Aorta (tissue), 5 donors: ENCODE data around the gene AKAP13. TPM values are rescaled to one million over a fixed set of nuclear protein-coding genes. Genes with fewer than 3 reads are reported as not detected.

Source experiments
- ATAC-seq: fragments of 200-7000 bp; cut with Tn5 transposase; one replicate; pipeline ENCODE4 v1.9.1; 2022; ENCODE audit warnings: moderate library complexity; ENCODE audit not compliant: low FRiP score
- DNase-seq, 2 donors: peaks; one replicate each; pipeline ENCODE4 v3.0.0-alpha.2; 2020
- H3K27ac ChIP-seq, 2 donors: one replicate each; pipeline ENCODE4 v1.5.1; 2013; ENCODE audit warnings: low read length in 2 of 2, mild to moderate bottlenecking in 2 of 2, moderate library complexity in 2 of 2, control low read depth in 1 of 2, inconsistent platforms in 1 of 2, low read depth in 1 of 2
- H3K27me3 ChIP-seq, 2 donors: one replicate each; pipeline ENCODE4 v1.6.1; 2013; ENCODE audit warnings: control low read depth in 1 of 2, low read length in 1 of 2, mild to moderate bottlenecking in 1 of 2, moderate library complexity in 1 of 2; ENCODE audit not compliant: insufficient read depth in 2 of 2, control insufficient read depth in 1 of 2
- H3K36me3 ChIP-seq, 2 donors: one replicate each; pipeline ENCODE4 v1.6.1; 2013; ENCODE audit warnings: control low read depth in 1 of 2, low read length in 1 of 2, mild to moderate bottlenecking in 1 of 2; ENCODE audit not compliant: insufficient read depth in 2 of 2, control insufficient read depth in 1 of 2
- H3K4me1 ChIP-seq, 2 donors: one replicate each; pipeline ENCODE4 v1.6.1; 2013; ENCODE audit warnings: low read length in 2 of 2, control low read depth in 1 of 2, mild to moderate bottlenecking in 1 of 2, moderate library complexity in 1 of 2; ENCODE audit not compliant: insufficient read depth in 2 of 2, control insufficient read depth in 1 of 2
- H3K4me3 ChIP-seq, 2 donors: one replicate each; pipeline ENCODE4 v1.5.1; 2013; ENCODE audit warnings: low read length in 2 of 2, control low read depth in 1 of 2, mild to moderate bottlenecking in 1 of 2
- H3K9me3 ChIP-seq: one replicate; pipeline ENCODE4 v1.6.1; 2013; ENCODE audit warnings: mild to moderate bottlenecking, low read length; ENCODE audit not compliant: control insufficient read depth
- WGBS, 2 donors: extraction: QIAGEN DNeasy Blood & Tissue Kit; methylation state at CpG; one replicate each; pipeline ENCODE4 v1.1.7; 2013; 5-methylcytosine and 5-hydroxymethylcytosine counted together
- intact Hi-C, 2 donors: fragments of 100-400 bp; cut with DNase I; formaldehyde crosslinking; loops; one replicate each; pipeline versions ENCODE4 v1.14.2 to v1.15.0; 2022
- polyA plus RNA-seq, 2 donors: library from polyadenylated mRNA; stranded (reverse); fragments of 200-250 nt; gene quantifications; one replicate each; pipeline ENCODE4 v1.2.3, GENCODE V29; 2013
- total RNA-seq, 2 donors: library from RNA; stranded (reverse); fragmentation: NEBNext Ultra II Directional; extraction: Animal tissue kit (Norgen Biotek cat#: 25700); gene quantifications; one replicate each; pipeline ENCODE4 v1.2.1, GENCODE V29; 2021
- donor health status: healthy with polysubstance abuse.
- donor health status: Bipolar disorder and iron deficiency.
- donor health status: DM: no; HTN: no; CAD: no.
- donor health status: DM: no; HTN: no; CAD: no.
- donor health status: DM: yes; HTN: yes; CAD: no.

AKAP13 gene
- total and polyA plus RNA-seq, 4 donors = 29.6 to 267 (median 138) TPM

DNA sequence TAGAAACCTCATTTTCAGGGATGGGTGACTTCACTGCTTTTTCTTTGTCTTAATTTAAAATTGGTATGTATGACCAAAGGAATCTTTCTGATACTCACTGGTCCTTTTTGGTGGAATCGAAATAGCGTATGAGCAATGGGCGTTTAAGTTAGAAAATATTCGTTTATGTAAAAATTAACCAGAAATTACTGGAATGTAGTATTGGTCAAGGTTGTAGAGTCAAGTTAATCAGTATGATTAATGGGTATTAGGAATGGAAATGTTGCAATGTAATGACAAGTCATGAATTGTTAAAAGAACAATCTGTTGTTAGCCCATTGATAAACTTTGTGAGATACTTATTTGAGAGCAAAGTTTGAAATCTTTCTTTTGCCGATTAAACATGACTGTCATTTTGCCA is 36.9 kb downstream of the AKAP13 start:
- no peaks in the 10 kb centered on the region for H3K36me3 ChIP-seq
- no peak overlapping the region for H3K27ac ChIP-seq
- H3K27me3 ChIP-seq = no peaks in the 10 kb centered on the region
- intact Hi-C loops = loop anchor here (10.0 kb wide), 1 partner anchor 122 kb away; no protein-coding TSS in a partner anchor
- WGBS, 2 donors = 95% methylated on average over 5 of the region's 5 CpGs
- ATAC-seq (no peak), DNase-seq (no peak)
- H3K4me3 ChIP-seq = no peak overlapping the region
- no peaks in the 10 kb centered on the region for H3K9me3 ChIP-seq
- peaks cover 2 to 5% of the 10 kb centered on the region in 2 donors for H3K4me1 ChIP-seq

- Histone ChIP-seq H3K36me3 (no peaks in the 10 kb centered on the region), H3K27me3 (no peaks in the 10 kb centered on the region), H3K4me1 (peaks cover 4 to 5% of the 10 kb centered on the region in 2 donors), H3K4me3 (no peak overlapping the region), H3K9me3 (no peaks in the 10 kb centered on the region), H3K27ac (no peak overlapping the region)
- WGBS, 2 donors = 78 to 88% methylated on average over 5 of the region's 5 CpGs
- ATAC-seq (no peak), DNase-seq (no peak)
- intact Hi-C loops = loop anchor here (10.0 kb wide), 1 partner anchor 124 kb away; no protein-coding TSS in a partner anchor
Measured at GRCh38 chr15:85419161-85419560, 38.8 kb downstream of the AKAP13 start.

DNA sequence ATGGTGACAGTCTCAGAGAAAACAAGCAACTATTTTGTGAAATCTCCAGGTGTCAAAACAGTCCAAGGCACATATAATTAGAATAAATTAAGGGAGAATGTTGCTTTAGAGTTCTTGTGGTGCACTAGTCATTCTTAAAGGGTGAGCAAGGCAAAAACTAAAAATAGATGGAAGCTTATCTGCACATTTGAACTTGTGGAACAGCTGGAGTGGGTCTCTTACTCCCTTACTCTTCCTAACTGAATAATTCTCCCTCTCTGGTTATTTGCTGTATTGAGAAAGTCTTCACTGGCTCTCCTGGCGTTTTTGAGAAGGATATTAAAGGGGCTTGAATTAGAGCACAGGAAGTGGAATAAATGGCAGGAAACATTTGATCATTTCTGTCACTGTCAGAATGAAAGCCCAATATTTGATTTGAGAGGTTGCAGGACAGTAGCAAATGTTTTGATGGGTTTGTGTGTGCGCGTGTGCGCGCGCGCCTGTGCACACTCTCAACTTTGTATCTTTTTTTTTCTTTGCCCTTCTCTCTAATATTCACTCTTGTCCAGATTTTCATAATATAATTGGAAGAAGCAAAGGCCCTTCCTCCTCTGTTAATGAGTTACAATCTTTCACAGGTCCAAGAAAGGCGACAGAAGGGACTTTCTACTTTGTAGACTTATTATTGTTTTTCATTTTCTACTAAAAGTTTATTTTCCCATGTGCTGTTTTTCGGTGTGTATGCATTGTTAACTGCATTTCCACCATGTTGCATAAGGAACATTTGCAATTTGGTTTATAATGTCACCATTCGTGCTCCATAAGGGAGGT is 40.9 kb downstream of the AKAP13 start:
- H3K4me3 ChIP-seq = no peak overlapping the region
- H3K9me3 ChIP-seq = no peaks in the 10 kb centered on the region
- no peak overlapping the region for H3K27ac ChIP-seq
- no peaks in the 10 kb centered on the region for H3K27me3 ChIP-seq
- no peaks in the 10 kb centered on the region for H3K36me3 ChIP-seq
- ATAC-seq (no peak), DNase-seq (no peak)
- intact Hi-C loops = no loop called here
- H3K4me1 ChIP-seq = peaks cover 4 to 5% of the 10 kb centered on the region in 2 donors
- 86 to 91% methylated on average over 10 of the region's 10 CpGs for WGBS, 2 donors

- H3K9me3 ChIP-seq = no peaks in the 10 kb centered on the region
- peaks cover 4 to 5% of the 10 kb centered on the region in 2 donors for H3K4me1 ChIP-seq
- H3K27ac ChIP-seq = no peak overlapping the region
- H3K4me3 ChIP-seq = no peak overlapping the region
- no peak for ATAC-seq
- no peak for DNase-seq
- H3K36me3 ChIP-seq = no peaks in the 10 kb centered on the region
- H3K27me3 ChIP-seq = no peaks in the 10 kb centered on the region
- intact Hi-C loops = no loop called here
- 97 to 99% methylated on average over 2 of the region's 2 CpGs for WGBS, 2 donors
Measured at GRCh38 chr15:85422607-85423006, 42.2 kb downstream of the AKAP13 start.

DNA sequence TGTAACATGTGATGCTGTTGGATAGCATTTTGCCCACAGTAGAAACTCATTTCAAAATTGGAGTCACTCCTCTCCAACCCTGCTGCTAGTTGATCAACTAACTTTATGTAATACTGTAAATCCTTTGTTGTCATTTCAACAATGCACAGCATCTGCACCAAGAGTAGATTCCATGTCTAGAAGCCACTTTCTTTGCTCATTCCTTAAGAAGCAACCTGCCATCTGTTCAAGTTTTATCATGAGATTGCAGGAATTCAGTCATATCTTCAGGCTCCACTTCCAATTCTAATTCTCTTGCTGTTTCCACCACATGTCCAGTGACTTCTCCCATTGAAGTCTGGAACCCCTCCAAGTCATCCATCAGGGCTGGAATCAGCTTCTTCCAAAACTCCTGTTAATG is 42.9 kb downstream of the AKAP13 start:
- ATAC-seq (no peak), DNase-seq (no peak)
- Histone ChIP-seq H3K27me3 (no peaks in the 10 kb centered on the region), H3K27ac (no peak overlapping the region), H3K9me3 (no peaks in the 10 kb centered on the region), H3K36me3 (no peaks in the 10 kb centered on the region), H3K4me1 (peaks cover 4 to 5% of the 10 kb centered on the region in 2 donors), H3K4me3 (no peak overlapping the region)
- intact Hi-C loops = no loop called here

DNA sequence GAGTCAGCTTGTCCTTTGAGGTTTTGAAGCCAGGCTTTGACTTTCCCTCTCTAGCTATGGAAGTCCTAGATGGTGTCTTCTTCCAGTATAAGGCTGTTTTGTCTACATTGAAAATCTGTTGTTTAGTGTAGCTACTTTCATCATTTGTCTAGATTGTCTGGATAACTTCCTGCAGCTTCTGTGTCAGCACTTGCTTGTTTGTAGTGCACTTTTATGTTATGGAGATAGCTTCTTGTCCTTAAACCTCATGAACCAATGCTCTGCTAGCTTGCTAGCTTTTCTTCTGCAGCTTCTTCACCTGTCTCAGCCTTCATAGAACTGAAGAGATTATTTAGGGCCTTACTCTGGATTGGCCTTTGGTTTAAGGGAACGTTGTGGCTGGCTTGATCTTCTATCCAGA is 43.8 kb downstream of the AKAP13 start:
- Histone ChIP-seq H3K4me3 (no peak overlapping the region), H3K27ac (no peak overlapping the region), H3K9me3 (no peaks in the 10 kb centered on the region), H3K36me3 (no peaks in the 10 kb centered on the region), H3K27me3 (no peaks in the 10 kb centered on the region), H3K4me1 (peaks cover 4 to 5% of the 10 kb centered on the region in 2 donors)
- intact Hi-C loops = no loop called here
- WGBS, 2 donors = 97 to 98% methylated on average over 1 of the region's 1 CpG
- no peak for DNase-seq
- ATAC-seq = no peak

DNA sequence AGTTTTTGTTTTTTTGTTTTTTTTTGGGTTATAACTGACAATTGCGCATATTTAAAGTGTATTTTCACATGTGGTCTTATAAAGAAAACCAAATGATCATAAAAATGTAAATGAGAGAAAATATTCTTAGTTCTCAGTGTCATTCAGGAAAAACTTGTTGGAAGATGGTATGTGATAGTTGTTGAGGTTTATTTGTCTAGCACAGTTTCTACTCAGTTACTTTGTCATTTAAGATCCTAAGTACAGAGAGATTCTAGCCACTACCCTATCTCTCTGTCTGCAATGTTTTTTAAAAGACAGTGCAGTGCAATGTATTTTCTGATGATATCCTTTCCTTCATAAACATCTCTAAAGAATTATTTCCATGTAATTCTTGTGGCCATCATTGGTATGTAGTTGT is 46.1 kb downstream of the AKAP13 start:
- WGBS, 2 donors = 98 to 100% methylated on average over 1 of the region's 1 CpG
- no peaks in the 10 kb centered on the region for H3K36me3 ChIP-seq
- ATAC-seq = no peak
- no peaks in the 10 kb centered on the region for H3K27me3 ChIP-seq
- H3K9me3 ChIP-seq = no peaks in the 10 kb centered on the region
- H3K4me1 ChIP-seq = peaks cover 2% of the 10 kb centered on the region in 2 donors
- no peak for DNase-seq
- intact Hi-C loops = no loop called here
- no peak overlapping the region for H3K27ac ChIP-seq
- H3K4me3 ChIP-seq = no peak overlapping the region

- ATAC-seq (no peak), DNase-seq (no peak)
- no peak overlapping the region for H3K27ac ChIP-seq
- peaks cover 2% of the 10 kb centered on the region in 2 donors for H3K4me1 ChIP-seq
- H3K9me3 ChIP-seq = no peaks in the 10 kb centered on the region
- no peaks in the 10 kb centered on the region for H3K36me3 ChIP-seq
- no peaks in the 10 kb centered on the region for H3K27me3 ChIP-seq
- intact Hi-C loops = no loop called here
- no peak overlapping the region for H3K4me3 ChIP-seq
- 94 to 97% methylated on average over 5 of the region's 5 CpGs for WGBS, 2 donors
Measured at GRCh38 chr15:85427286-85428028, 47.1 kb downstream of the AKAP13 start.

DNA sequence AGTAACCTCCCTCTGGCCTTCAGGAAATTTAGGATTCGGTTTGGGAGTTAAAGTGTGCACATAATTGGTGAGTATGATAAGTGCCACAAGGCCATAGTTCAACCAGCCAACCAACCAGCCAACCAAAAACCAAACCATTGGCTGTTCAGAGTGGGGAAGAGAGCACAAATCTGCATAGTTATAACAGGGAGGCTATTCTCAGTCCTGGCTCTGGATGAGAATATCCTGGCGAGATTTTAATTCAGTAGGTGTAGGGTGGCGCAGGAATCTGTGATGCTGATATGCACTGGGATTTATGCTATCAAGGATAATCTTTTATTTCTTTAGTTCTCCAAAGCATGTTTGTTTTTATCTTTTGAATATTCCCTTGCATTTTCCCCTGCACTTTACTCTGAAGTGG is 49.1 kb downstream of the AKAP13 start:
- Histone ChIP-seq H3K4me1 (peaks cover 0 to 2% of the 10 kb centered on the region in 2 donors), H3K4me3 (no peak overlapping the region), H3K36me3 (no peaks in the 10 kb centered on the region), H3K27me3 (no peaks in the 10 kb centered on the region), H3K9me3 (no peaks in the 10 kb centered on the region), H3K27ac (no peak overlapping the region)
- intact Hi-C loops = no loop called here
- ATAC-seq (no peak), DNase-seq (no peak)
- 97 to 100% methylated on average over 3 of the region's 3 CpGs for WGBS, 2 donors
